Measurements from ENCODE around the gene NAPA.

GRCh38 chr19:47529018-47529742, 14.3 kb upstream of the NAPA start:
- TF ChIP-seq POLR2A (IDR thresholded peaks at IDR 0.05; ENCODE audit: low read depth, low read length), result no peak
- no peak for TF ChIP-seq SIN3A (IDR thresholded peaks at IDR 0.05; ENCODE audit: low read depth, low read length)

Measured in GM12878 (cell line).